Liver (tissue), 9 donors: ENCODE measurements around the gene GARNL3. TPM values are rescaled to one million over a fixed set of nuclear protein-coding genes. Genes with fewer than 3 reads are reported as not detected.

ENCODE experiments used
- DNase-seq: peaks from one replicate; pipeline ENCODE4 v3.0.0-alpha.2; 2017; ENCODE audit warnings: low spot score
- H3K27ac ChIP-seq, 2 donors: one replicate each; pipeline ENCODE4 v1.7.0; 2013; ENCODE audit warnings: inconsistent platforms in 2 of 2, low read length in 2 of 2, control low read depth in 1 of 2, low read depth in 1 of 2, mild to moderate bottlenecking in 1 of 2
- H3K27me3 ChIP-seq, 4 donors: one replicate each; pipeline versions ENCODE4 v1.6.1 to v1.7.0; 2013; ENCODE audit warnings: low read length in 3 of 4, inconsistent platforms in 1 of 4, mild to moderate bottlenecking in 1 of 4, moderate library complexity in 1 of 4; ENCODE audit not compliant: control insufficient read depth in 4 of 4, insufficient read depth in 4 of 4
- H3K36me3 ChIP-seq, 4 donors: one replicate each; pipeline versions ENCODE4 v1.6.1 to v1.7.0; 2013; ENCODE audit warnings: low read length in 3 of 4, mild to moderate bottlenecking in 3 of 4, low read depth in 1 of 4, moderate library complexity in 1 of 4; ENCODE audit not compliant: control insufficient read depth in 4 of 4, insufficient read depth in 3 of 4
- H3K4me1 ChIP-seq, 4 donors: one replicate each; pipeline versions ENCODE4 v1.6.1 to v1.7.0; 2013; ENCODE audit warnings: low read length in 3 of 4, mild to moderate bottlenecking in 3 of 4, moderate library complexity in 1 of 4; ENCODE audit not compliant: control insufficient read depth in 4 of 4, insufficient read depth in 4 of 4
- H3K4me3 ChIP-seq, 3 donors: one replicate each; pipeline versions ENCODE4 v1.6.1 to v1.7.0; 2013; ENCODE audit warnings: low read length in 3 of 3, control low read depth in 1 of 3, low read depth in 1 of 3, mild to moderate bottlenecking in 1 of 3
- H3K9ac ChIP-seq, 2 donors: one replicate each; pipeline ENCODE4 v1.7.0; 2013; ENCODE audit warnings: low read length in 2 of 2, mild to moderate bottlenecking in 2 of 2, moderate library complexity in 2 of 2, control low read depth in 1 of 2, low read depth in 1 of 2
- H3K9me3 ChIP-seq, 4 donors: one replicate each; pipeline versions ENCODE4 v1.6.1 to v1.7.0; 2013; ENCODE audit warnings: low read length in 3 of 4; ENCODE audit not compliant: control insufficient read depth in 4 of 4
- ATF3 ChIP-seq: IDR thresholded peaks from 2 replicates; pipeline ENCODE4 v1.6.1; 2016; ENCODE audit warnings: antibody characterized with exemption
- EGR1 ChIP-seq, 2 donors: IDR thresholded peaks; 2 replicates each; pipeline ENCODE4 v1.6.1; 2016 to 2018; ENCODE audit warnings: antibody characterized with exemption in 2 of 2, low read depth in 2 of 2
- FOXA1 ChIP-seq: IDR thresholded peaks from 2 replicates; pipeline ENCODE4 v1.6.1; 2016; ENCODE audit warnings: antibody characterized with exemption
- FOXA2 ChIP-seq: IDR thresholded peaks from 2 replicates; pipeline ENCODE4 v1.6.1; 2016; ENCODE audit warnings: antibody characterized with exemption
- GABPA ChIP-seq, 2 donors: IDR thresholded peaks in 1 of 2; conservative IDR thresholded peaks in 1 of 2; 2 replicates each; pipeline ENCODE4 v1.6.1; 2016; ENCODE audit warnings: antibody characterized with exemption in 2 of 2, mild to moderate bottlenecking in 1 of 2, moderate library complexity in 1 of 2
- HNF4A ChIP-seq, 2 donors: conservative IDR thresholded peaks; 2 replicates each; pipeline ENCODE4 v1.6.1; 2016; ENCODE audit warnings: antibody characterized with exemption in 2 of 2, mild to moderate bottlenecking in 2 of 2
- HNF4G ChIP-seq: IDR thresholded peaks from 2 replicates; pipeline ENCODE4 v1.6.1; 2016; ENCODE audit warnings: antibody characterized with exemption
- MAX ChIP-seq: IDR thresholded peaks from 2 replicates; pipeline ENCODE4 v1.6.1; 2016; ENCODE audit warnings: antibody characterized with exemption
- NR2F2 ChIP-seq: IDR thresholded peaks from 2 replicates; pipeline ENCODE4 v1.6.1; 2016; ENCODE audit warnings: antibody characterized with exemption
- RAD21 ChIP-seq, 2 donors: IDR thresholded peaks; 2 replicates each; pipeline ENCODE4 v1.6.1; 2016; ENCODE audit warnings: antibody characterized with exemption in 2 of 2, mild to moderate bottlenecking in 2 of 2
- RXRA ChIP-seq, 2 donors: IDR thresholded peaks; 2 replicates each; pipeline ENCODE4 v1.6.1; 2017 to 2018; ENCODE audit warnings: antibody characterized with exemption in 2 of 2, mild to moderate bottlenecking in 1 of 2
- TAF1 ChIP-seq: conservative IDR thresholded peaks from 2 replicates; pipeline ENCODE4 v1.6.1; 2016; ENCODE audit warnings: antibody characterized with exemption, mild to moderate bottlenecking
- YY1 ChIP-seq: IDR thresholded peaks from 2 replicates; pipeline ENCODE4 v1.6.1; 2016; ENCODE audit warnings: antibody characterized with exemption, mild to moderate bottlenecking
- ZBTB33 ChIP-seq: IDR thresholded peaks from 2 replicates; pipeline ENCODE4 v1.6.1; 2016; ENCODE audit warnings: antibody characterized with exemption
- WGBS: extraction: QIAGEN DNeasy Blood & Tissue Kit; methylation state at CpG from one replicate; pipeline ENCODE4 v1.1.7; 2013; 5-methylcytosine and 5-hydroxymethylcytosine counted together
- polyA plus RNA-seq, 2 donors: library from polyadenylated mRNA; stranded (reverse) in 1 of 2; unstranded in 1 of 2; fragments of 200-250 nt in 1 of 2; fragments of >200 nt in 1 of 2; fragmentation: Nextera tagmentation in 1 of 2; extraction: Ambion mirVana in 1 of 2; gene quantifications; one replicate each; pipeline versions ENCODE4 v1.2.1 to v1.2.3, GENCODE V29; 2013 to 2015
- total RNA-seq, 2 donors: library from RNA; depleted of rRNA; stranded (reverse); fragments of >200 nt; gene quantifications; one replicate each; pipeline ENCODE4 v1.2.3, GENCODE V29; 2014
- TF ChIP-seq, protein P1 (sequence below): IDR thresholded peaks from 2 replicates; pipeline ENCODE4 v1.6.1; 2016; ENCODE audit warnings: antibody characterized with exemption, mild to moderate bottlenecking
- TF ChIP-seq, protein P2 (sequence below): fragments of 150-350 bp; IDR thresholded peaks from 2 replicates; pipeline ENCODE4 v1.5.1; 2017; ENCODE audit warnings: improper control_type of control experiment, low read depth, low read length; ENCODE audit not compliant: missing input control
- donor health status: healthy.
- donor health status: healthy.
- donor health status: healthy.
- donor health status: healthy.
- donor health status: healthy.

The GARNL3 gene
- total and polyA plus RNA-seq, 4 donors = 0.89 to 6.7 (median 3.5) TPM

- WGBS = 87% methylated on average over 13 of the region's 13 CpGs
- no peak overlapping the region for H3K4me3 ChIP-seq
- no peak for TF ChIP-seq HNF4A (conservative IDR thresholded peaks at IDR 0.05)
- TF ChIP-seq RAD21 (IDR thresholded peaks at IDR 0.05) = no peak
- TF ChIP-seq TAF1 = no peak
- no peak for TF ChIP-seq HNF4G
- no peak for TF ChIP-seq GABPA (IDR thresholded peaks at IDR 0.05 in 1 of 2, conservative IDR thresholded peaks at IDR 0.05 in 1 of 2)
- no peak for TF ChIP-seq FOXA1
- no peak for TF ChIP-seq FOXA2
- TF ChIP-seq ATF3 = no peak
- TF ChIP-seq, protein P1, sequence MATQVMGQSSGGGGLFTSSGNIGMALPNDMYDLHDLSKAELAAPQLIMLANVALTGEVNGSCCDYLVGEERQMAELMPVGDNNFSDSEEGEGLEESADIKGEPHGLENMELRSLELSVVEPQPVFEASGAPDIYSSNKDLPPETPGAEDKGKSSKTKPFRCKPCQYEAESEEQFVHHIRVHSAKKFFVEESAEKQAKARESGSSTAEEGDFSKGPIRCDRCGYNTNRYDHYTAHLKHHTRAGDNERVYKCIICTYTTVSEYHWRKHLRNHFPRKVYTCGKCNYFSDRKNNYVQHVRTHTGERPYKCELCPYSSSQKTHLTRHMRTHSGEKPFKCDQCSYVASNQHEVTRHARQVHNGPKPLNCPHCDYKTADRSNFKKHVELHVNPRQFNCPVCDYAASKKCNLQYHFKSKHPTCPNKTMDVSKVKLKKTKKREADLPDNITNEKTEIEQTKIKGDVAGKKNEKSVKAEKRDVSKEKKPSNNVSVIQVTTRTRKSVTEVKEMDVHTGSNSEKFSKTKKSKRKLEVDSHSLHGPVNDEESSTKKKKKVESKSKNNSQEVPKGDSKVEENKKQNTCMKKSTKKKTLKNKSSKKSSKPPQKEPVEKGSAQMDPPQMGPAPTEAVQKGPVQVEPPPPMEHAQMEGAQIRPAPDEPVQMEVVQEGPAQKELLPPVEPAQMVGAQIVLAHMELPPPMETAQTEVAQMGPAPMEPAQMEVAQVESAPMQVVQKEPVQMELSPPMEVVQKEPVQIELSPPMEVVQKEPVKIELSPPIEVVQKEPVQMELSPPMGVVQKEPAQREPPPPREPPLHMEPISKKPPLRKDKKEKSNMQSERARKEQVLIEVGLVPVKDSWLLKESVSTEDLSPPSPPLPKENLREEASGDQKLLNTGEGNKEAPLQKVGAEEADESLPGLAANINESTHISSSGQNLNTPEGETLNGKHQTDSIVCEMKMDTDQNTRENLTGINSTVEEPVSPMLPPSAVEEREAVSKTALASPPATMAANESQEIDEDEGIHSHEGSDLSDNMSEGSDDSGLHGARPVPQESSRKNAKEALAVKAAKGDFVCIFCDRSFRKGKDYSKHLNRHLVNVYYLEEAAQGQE = no peak
- TF ChIP-seq NR2F2 = no peak
- no peak for TF ChIP-seq EGR1 (IDR thresholded peaks at IDR 0.05; ENCODE audit: low read depth in 2 of 2)
- TF ChIP-seq RXRA (IDR thresholded peaks at IDR 0.05) = no peak
- no peak for TF ChIP-seq MAX
- TF ChIP-seq, protein P2, sequence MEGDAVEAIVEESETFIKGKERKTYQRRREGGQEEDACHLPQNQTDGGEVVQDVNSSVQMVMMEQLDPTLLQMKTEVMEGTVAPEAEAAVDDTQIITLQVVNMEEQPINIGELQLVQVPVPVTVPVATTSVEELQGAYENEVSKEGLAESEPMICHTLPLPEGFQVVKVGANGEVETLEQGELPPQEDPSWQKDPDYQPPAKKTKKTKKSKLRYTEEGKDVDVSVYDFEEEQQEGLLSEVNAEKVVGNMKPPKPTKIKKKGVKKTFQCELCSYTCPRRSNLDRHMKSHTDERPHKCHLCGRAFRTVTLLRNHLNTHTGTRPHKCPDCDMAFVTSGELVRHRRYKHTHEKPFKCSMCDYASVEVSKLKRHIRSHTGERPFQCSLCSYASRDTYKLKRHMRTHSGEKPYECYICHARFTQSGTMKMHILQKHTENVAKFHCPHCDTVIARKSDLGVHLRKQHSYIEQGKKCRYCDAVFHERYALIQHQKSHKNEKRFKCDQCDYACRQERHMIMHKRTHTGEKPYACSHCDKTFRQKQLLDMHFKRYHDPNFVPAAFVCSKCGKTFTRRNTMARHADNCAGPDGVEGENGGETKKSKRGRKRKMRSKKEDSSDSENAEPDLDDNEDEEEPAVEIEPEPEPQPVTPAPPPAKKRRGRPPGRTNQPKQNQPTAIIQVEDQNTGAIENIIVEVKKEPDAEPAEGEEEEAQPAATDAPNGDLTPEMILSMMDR = no peak
- no peak for TF ChIP-seq ZBTB33
- TF ChIP-seq YY1 = no peak
- H3K9me3 ChIP-seq = no peaks in the 10 kb centered on the region
- H3K27ac ChIP-seq = no peak overlapping the region
- H3K4me1 ChIP-seq = no peaks in the 10 kb centered on the region
- H3K9ac ChIP-seq = no peak overlapping the region
- no peak for DNase-seq
- no peaks in the 10 kb centered on the region for H3K36me3 ChIP-seq
- H3K27me3 ChIP-seq = no peaks in the 10 kb centered on the region
Observed at GRCh38 chr9:127370672-127371648, 106.4 kb downstream of the GARNL3 start.
